Limb (tissue), 2 donors: ENCODE results near the gene ELMO1.

ENCODE experiments used
- DNase-seq, 2 donors: peaks; one replicate each; pipeline ENCODE4 v3.0.0-alpha.2; 2016; ENCODE audit errors: extremely low spot score in 2 of 2

The ELMO1 gene

DNA sequence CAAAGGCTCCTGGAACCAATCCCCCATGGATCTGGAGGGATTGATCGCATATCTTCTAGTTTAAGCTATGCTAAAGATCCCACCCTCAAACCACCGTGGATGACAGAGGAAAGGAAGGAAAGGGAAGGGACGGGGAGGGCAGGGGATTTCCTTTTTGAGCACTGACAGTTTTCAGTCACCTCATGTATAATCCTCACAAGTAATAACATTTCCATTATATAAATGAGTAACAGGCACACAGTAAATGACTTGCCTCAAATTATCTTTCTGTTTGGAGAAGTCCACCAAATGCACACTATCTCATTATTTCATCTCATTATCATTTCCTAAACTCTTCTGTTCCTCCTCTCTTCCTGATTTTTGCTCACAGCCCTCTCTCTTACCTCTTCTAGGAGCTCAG lies 597.3 kb downstream of the ELMO1 start:
- no peak for DNase-seq

DNA sequence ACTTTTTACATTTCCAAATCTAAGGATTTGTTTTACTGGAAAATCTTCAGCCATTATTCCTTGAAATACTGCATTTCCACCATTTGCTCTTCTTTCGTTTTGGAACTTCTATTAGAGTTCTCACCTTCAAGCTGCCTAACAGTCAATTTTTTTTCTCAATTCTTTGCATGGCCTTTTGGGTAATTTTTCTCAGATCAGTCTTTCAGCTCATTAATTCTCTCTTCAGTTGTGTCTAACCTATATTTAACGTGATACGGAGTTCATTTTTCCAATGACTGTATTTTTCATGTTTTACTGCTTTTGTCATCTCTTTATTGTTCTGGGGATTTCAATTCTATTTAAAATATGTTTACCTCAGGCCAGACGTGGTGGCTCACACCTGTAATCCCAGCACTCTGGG lies 600.7 kb downstream of the ELMO1 start:
- DNase-seq, result no peak

DNA sequence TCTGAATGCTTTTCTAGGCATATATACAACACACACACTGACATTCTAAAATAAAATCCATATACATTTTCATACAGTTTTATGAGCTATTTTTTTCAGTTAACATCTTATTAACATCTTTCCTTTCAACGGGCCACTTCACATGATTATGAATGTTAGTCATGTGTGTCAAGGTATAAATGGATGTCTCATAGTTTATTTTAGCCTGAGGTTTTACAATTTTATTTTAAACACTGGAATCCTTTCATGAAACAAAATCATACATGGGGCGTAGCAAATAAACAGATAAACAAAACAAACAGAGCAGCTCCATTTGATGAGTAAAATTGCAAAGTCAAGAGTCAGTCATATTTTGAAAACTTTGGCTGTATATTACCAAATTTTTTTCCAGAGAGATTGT lies 604.3 kb downstream of the ELMO1 start:
- DNase-seq, result no peak

DNA sequence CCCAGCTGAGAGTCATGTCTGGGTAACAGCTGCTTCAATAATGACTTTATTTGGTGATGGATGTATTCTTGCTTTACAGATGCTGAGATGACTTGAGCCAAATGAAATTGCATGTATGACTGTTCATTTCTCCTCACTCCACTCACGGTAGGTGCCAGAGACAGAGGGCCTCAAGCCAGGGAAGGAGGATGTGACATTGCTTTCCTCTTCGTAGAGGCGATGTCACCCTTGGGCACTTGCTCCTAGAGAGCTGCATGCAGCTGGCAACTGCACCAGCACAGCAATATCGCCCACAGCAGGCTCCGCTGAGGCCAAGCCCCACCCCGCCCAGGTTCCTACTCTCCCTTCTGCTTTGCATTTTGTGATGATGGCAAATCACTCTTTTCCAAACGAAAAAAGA lies 607.8 kb downstream of the ELMO1 start:
- DNase-seq, result no peak

DNA sequence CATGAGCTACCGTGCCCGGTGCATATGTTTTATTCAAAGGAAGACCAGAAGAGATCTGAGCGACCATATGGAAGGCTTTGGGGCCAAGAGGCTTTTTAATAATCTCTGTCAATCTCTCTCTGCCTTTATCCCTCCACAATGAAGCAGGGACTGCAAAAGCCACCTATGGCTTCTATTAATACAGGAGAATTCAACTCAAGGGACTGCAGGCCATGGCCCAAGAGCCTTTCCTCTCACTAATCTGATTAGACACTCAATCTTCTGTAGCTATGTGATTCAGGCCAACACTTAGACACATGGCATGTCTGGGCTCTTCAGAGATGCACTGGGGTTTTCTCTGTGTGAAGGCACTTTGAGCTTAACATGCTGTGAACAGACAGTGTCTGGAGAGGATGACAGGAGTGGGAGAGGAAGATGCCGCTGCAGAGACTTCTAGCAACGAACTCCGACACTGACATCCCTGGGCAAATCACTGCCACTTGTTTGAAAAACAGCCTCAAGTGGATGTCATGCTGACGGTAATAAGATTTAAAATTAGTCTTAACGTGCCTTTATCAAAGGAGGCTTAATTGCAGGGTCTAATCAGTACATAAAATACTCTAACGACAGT lies 609.9 kb downstream of the ELMO1 start:
- no peak for DNase-seq

DNA sequence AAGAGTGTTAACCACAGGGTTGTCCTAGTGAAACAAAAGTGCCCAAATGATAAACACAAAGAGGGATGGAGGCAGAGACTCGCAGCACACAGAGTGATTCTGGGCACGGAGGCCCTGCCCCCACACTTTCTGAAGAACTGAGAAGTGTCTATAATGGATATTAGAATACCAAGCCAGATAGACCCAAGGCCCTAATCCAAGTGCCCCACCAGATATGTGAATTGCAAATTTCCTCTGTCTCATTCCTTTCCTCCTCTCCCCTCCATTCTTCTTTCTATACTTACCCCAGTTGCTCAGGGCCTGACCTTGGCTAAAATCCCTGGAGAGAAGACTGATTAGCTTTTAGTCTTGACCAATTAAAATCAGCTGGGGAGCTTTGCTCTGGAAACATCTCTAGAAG lies 617.6 kb downstream of the ELMO1 start:
- no peak for DNase-seq

DNA sequence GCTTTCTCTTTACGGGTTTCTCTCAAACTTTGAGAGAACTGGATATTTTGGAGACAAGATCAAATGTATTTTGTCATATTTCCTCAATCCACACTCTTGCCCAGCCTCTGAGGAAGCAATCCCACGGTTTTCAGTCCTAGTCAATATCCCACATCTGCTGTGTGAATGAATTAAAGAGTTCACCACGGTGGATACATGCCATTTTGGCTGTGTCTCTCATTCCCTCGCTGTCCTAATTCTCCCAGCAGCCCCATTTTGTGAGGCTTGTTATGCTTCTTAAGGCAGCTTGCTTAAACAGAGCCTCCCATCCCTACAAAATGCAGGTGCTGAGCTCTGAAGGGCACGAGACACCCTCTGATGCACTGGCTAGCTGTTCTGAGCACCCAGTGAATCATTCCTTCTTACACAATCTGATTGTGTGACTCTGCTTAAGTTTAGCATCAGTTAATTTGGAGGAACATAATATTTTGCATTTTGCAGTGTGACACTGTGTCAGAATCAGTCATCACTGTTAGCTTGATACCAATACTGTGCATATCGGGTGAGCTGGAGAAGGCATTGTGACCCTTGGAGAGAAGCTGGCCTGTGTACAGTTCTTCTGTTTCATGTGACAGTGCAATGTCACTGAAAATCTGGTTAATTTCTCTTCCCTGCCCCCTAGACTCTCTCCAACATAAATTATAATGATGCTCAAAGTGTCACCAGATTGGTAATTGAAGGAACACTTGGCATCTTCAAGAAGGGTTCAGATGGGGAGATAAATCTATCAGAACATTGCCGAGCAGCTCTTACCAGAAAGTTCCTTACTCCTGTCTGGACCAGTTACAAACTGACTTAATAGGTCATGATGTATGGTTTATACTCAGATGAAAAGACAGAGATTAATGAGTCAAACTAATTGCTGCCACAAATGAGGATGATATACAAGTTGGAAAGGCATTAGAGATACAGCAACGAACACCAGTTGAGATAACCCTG lies 620.6 kb downstream of the ELMO1 start:
- DNase-seq, result no peak

DNA sequence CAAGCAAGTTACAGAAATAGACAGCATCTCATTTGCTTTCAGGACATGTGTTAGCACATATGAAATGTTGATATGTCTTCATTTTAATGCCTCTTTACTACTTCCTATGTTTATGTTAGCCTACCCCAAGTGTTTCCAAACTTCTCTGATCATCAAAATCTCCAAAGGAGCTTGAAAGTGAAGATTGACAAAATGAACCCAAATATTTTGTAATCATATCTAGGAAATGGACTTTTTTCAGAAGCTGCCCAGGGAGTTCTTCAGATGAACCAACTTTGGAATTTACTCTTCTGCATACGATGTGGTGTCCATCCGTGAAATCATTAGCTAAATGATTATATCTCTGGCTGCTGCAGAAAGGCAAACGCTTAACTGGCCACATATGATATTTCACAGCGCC lies 623.2 kb downstream of the ELMO1 start:
- no peak for DNase-seq

DNA sequence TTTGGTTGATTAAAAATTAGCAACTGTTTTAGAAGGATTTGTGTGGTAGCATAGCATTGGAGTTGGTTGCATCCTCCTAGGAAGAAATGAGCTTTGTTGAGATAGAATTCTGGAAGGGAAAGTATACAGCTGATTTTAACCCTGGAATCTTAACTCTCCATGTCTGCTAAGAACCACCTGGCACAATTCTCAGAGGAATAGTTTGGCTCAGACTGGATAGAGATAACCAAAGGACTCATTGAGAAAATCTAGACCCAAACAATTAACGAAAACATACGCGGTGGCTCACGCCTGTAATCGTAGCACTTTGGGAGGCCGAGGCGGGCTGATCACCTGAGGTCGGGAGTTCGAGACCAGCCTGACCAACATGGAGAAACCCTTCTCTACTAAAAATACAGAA lies 625.3 kb downstream of the ELMO1 start:
- no peak for DNase-seq

DNA sequence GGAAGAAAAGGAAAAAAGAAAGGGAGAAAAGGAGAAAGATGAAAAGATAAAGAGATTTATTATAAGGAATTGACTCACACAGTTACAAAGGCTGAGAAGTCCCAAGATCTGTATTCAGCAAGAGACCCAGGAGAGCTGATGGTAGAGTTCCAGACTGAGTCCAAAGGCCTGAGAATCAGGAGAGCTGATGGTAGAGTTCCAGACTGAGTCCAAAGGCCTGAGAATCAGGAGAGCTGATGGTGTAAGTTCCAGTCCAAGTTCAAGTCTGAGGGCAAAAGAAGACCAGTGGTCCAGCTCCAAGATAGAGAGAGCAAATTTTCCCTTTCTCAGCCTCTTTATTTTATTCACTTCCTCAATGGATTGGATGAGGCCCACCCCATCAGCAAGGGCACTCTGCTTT lies 627.0 kb downstream of the ELMO1 start:
- DNase-seq, result no peak

DNA sequence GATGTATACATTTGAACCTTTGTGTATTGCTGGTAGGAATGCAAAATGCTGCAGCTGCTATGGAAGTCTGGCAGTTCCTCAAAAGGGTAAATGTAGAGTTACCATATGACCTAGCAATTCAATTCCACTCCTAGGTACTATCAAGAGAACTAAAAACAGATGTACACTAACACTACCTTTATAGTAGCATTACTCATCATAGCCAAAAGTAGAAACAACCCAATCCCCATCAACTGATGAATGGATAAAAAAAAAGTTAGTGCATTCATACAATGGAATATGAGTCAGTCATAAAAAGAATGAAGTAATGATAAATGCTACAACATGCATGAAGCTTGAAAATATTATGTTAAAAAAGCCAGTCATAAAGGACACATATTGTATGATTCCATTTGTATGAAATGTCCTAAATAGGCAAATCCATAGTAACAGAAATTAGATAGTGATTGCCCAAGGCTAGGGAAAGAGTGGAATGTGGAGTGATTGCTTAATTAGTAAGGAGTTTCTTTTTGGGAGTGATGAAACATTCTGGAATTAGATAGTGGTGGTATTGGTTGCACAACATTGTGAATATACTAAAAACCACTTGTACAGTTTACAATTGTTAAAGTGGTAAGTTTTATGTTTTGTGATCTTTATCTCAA lies 628.0 kb downstream of the ELMO1 start:
- no peak for DNase-seq

DNA sequence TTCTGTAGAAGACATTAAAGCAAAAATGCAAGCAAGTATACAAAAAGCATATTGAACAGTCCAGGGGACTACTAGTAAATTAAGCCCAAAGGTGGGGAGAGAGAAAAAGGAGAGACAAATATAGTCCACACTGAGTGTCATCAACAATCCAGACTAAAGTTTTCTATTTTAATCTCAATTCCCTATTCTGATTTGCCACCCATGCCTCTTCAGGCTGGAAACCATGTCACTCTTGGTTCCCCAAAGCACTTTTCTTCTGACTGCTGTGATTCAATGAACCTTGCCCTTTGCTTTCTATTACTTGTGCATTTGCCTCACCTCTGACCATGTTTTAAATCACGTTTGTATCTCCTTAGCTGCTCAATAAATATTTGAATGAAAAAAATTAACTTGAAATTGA lies 629.0 kb downstream of the ELMO1 start:
- no peak for DNase-seq

DNA sequence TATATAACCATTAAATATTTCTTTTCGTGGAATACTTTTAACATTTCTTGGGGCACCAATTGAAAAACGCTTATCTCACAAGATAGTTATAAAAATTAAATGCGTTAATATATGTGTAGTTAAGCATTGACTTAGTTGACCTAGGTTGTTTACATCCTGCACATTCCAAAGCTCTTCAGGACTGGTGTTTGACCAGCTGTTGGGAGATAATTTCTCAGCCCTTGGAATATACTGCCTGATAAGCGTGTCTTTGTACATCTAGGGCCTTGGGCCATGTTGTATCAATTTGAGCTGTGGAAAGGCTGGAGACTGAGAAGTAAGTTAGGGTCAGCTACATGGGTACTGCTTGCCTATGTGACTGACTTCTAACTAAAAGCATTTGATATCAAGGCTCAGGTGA lies 634.4 kb downstream of the ELMO1 start:
- no peak for DNase-seq

DNA sequence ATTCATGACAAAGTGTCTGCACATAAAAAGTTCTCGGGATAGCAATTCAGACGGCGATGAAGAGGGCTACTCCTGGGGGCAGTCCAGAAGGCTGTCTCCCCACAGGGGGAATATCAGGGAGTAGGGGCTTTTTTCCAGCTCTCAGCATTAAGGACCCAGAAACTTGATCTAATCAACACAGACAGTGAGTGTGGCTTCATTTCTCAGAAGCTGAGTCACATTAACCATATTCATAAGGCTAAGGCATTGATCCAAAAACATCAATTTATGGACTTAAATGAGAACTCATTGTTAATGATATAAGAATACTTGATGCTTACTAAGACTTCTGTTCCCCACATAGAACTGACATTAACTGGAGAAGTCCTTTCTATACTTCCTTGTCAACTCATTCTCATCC lies 636.9 kb downstream of the ELMO1 start:
- DNase-seq, result no peak

DNA sequence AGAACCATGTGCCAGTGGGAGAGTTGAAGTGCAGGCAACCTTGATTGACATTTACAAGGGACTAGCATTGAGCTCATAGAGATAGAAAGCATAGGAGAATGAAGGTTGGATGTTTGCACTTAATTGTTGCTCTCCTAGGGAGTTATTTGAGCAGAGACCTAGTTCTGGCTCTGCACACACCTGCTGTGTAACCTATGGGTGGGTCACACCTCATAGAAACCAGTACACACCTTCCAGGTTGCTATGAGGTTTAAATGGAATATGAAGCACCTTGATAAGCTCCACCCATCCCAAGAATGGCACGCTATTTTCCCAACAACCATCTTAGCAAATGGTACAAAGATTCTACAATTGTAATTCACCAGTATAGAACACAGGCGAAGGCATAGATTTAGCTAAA lies 638.2 kb downstream of the ELMO1 start:
- no peak for DNase-seq

DNA sequence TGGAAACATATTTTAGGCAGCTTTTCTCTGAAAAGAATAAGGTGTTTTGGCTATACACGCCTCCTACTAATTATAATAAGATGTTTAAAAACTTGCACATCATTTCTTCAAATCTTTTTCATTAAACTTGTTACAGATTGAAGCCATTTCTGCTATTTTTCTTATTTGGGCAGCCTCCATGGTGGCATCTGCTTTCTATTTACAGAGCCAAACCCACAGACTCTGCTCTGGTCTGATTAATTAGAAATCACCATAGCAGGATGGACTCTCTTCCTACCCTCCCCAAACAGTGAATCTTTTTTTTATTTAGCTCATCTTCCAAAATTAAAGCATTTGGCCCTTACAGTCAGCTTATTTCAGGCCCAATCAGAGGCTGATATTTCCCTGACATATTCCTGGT lies 638.6 kb downstream of the ELMO1 start:
- no peak for DNase-seq

DNA sequence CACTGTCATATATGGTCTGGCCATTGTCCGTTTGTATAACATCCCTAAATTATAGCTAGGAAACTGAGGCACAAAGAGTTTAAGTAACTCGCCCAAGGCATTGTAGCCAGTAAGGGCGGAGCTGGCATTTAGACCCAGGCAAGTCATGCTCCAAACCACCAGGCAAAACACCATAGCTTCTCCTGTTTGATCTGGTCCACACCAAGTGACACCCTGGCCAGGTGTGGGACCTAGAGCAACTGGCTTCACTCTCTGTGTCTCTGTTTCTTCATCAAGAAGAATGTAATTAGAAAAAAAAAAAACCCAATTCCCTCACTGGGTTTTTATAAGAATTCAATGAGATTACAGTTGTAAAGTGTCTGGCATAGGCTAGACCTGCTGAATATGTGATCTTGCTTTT lies 639.2 kb downstream of the ELMO1 start:
- no peak for DNase-seq

DNA sequence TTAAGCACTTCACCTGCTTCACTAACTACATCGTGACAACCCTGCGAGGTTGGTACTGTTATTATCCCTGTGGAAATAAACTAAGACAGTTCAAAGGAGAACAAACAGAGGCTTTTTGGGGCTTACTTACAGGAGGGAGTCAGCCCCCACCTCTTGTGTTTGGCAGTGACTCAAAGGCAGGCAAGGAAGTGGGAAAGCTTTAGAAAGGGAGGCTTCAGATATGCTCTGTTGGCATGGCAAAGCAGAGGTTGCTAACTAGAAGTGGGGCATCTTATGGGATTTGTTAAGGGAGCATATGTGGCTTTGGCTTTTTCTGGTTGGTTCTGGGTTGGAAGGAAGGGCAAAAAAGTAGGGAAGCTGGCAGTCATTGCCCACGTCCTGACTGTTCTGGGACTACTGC lies 639.6 kb downstream of the ELMO1 start:
- no peak for DNase-seq

DNA sequence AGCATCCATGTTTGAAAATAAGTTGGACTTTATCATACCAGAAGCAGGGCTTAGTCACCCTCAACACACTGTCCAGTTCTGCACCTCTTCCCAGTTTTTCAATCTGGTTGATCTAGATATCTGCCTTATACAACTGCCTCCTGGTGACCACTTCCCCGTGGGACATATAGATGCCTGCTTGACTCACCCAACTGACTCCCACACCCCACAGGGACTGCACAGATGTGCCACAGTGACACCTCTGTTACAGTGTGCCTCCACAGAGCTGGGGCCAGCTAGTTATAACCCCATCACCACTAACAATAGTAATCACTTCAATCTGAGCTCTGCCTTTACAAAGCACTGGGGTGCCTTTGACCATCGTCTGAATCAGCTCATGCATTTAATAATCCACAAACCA lies 641.8 kb downstream of the ELMO1 start:
- DNase-seq, result no peak
